GM19238 (cell line): ENCODE data around the gene SPOCK1.

ENCODE experiments used
- DNase-seq: peaks from one replicate; pipeline ENCODE4 v3.0.0; 2011; ENCODE audit warnings: low spot score; ENCODE audit not compliant: insufficient read length

Gene SPOCK1

DNA sequence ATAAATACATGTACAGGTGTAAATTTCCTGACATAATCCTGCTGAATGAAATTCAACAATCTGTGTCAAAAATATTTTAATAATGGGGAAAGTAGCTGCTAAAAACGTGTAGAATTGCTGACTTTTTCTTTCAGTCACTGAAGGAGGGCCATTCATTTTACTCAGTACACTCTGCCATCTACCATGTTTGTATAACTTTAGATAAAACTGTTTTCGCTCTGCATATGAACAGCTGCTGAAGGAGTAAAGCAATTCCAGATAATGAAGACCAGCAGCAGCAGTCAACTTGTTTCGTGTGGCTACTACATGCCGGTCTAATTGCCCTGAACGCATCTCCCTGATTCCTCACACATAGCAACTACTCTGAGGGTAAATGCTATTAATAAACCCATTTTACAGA, 380.5 kb downstream of the SPOCK1 start:
- no peak for DNase-seq

DNA sequence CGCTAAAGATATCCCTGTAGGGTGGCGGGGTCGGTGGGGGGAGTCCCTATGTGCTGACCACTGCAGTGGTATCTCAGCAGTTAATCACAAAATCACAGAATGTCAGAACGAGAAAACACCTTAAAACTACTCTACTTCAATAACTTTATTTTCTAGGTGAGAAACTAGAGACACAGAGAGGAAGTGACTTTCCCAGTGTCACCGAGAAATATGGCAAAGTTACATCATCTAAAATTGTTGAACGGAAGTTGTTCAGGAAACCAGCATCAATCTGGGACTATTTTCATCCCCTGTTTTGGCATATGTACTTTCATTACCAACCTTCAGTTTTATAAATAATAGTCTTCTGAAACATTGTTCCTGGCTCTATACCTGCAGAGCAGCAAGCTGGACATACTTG, 384.0 kb downstream of the SPOCK1 start:
- DNase-seq: no peak

DNA sequence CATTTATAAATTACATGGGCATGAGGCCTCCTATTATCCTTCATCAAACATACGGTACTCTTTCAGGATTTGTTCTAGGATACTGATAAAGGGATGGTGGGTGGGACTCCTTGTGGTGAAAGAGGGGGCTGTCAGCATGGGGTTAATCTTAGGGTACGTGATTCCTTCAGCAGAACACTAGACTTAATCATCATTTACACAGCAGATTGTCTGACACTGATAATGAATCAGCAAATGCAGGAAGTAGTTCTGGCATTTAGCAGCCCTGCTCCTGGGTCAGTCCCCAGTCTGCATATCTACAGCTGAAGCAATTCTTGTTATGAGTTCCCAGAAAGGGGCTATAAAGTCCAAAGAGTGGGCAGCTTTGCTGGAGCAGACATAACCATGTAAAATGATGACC, 384.6 kb downstream of the SPOCK1 start:
- no peak for DNase-seq

- no peak for DNase-seq
These were observed 385.2 kb downstream of the SPOCK1 start for GRCh38 chr5:137113939-137114338.

DNA sequence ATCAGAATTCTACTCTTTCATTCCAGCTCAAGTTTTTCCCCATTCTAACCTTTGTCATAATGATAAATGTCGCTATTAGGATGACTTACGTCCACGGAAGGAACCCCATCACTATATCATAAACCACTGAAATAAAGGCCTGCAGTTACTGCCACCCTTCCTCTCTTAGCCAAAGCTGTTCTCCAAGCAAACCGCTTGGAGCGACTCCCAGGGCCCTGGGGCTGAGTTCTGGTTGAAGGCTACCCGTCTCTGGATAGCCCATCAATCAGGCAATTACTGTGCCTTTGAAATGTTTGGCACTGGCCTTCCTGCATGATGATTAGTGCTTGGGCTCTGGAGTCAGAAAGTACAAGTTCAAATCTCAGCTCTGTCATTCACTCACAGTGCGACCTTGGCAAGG, 386.0 kb downstream of the SPOCK1 start:
- DNase-seq: no peak

- no peak for DNase-seq
These were observed 393.6 kb downstream of the SPOCK1 start for GRCh38 chr5:137105351-137106035.

DNA sequence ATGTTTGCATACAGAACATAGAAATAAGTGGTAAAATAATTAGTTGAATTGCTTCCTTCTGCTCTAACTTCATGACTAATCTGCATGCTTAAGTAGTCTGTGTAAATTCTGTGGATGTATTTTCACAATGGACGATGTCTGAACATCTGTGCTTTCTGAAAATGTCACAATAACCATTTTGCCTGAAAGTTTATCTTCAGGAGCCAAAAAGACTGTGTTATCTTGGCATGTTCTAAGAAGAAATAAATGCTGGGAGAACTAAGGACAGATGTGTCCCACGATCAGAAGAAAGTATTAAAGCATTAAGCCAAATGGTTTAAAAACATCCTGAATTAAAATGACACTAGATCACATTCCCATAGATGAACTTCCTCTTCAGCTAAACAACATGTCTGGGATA, 397.6 kb downstream of the SPOCK1 start:
- DNase-seq: no peak

DNA sequence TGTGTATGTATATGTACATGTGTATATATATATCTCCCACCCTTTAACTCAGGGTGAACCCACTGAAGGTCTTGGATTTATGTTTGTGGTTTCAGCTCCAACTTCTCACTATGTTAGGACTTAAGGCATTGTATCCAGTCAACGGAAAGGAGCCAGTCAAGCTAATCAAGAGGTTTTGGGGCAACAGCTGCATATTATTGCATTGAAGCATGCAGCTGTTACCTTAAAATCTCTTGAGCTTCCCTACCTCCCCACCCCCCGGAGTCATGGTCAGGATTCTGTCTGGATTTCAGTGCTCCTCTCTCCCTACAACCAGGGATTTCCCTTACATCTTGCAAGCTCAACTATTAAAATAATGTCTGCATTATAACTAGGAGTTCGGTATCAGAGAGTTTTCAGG, 399.5 kb downstream of the SPOCK1 start:
- no peak for DNase-seq

DNA sequence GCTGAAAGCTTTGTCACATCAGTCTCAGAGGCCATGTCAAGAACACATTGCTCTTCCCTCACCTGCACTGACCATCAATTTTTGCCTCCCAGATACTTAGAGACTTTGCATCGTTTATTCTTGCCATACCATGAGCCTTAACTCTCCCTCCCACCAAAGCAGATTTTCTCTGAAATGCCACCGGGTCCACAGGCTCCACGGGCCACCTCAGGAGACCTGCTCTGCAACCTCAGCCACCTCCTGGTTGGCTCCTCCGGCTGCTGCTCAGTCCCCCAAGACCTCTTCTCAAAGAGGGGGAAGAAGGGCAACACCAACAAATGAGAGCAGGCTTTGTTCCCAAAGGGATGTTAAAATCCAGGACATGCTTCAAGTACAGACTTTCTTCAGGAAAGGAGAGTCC, 400.5 kb downstream of the SPOCK1 start:
- no peak for DNase-seq

DNA sequence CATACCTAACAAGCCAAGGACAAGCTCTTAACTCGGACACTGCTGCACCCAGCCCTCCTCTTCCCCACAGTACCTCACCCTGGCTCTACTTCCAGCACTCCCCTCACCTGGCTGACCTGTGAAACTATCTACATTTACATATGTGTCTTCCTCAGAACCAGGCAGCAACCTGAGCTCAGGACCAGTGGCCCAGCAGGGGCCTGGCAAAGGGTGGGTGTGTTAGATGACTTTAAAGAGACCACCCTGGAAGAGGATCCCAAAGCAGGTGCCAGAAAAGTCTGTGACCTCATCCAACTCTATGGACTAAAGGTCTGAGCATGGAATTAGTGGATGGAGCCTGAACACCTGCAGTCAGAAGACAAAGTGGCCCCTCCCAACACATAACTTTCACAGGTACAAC, 400.9 kb downstream of the SPOCK1 start:
- DNase-seq: no peak

DNA sequence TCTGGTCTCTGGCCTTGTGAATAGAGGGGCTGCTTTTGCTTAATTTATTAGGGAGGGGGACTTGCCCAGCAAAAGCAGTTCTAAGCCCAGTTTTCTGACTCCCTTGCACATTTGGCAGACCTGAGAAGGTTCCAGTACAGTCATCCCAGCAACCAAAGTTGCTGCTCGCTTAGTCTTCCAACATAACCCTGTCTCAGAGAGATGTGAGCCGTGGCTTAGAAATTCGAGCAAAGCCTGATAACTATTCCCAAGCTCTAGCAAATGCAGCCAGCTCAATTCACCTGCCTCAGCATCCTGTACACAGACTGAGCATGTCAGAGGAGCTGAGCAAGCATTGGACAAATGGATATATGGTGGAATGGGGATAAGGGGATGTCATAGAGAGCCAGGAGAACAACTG, 401.9 kb downstream of the SPOCK1 start:
- no peak for DNase-seq

- no peak for DNase-seq
These were observed 402.7 kb downstream of the SPOCK1 start for GRCh38 chr5:137096149-137097103.

GRCh38 chr5:137095597-137095996, 403.5 kb downstream of the SPOCK1 start:
- DNase-seq: no peak

DNA sequence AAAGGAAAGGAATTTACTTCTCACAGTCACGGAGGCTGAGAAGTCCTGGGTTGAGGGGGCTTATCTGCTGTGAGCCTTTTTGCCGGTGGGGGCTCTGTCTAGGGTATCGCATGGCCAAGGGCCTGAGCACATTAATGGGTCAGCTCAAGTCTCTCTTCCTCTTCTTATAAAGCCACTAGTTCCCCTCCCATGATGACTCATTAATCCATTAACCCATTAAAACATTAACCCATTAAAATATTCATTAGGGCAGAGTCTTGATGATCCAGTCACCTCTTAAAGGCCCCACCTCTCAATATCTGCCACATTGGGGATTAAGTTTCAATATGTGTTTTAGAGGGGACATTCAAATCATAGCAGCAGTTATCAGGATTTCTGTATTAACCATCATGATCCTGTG, 406.3 kb downstream of the SPOCK1 start:
- no peak for DNase-seq

- DNase-seq: no peak
These were observed 407.7 kb downstream of the SPOCK1 start for GRCh38 chr5:137091472-137091871.

GRCh38 chr5:137090721-137091120, 408.4 kb downstream of the SPOCK1 start:
- DNase-seq: no peak

GRCh38 chr5:137090151-137090550, 409.0 kb downstream of the SPOCK1 start:
- DNase-seq: no peak

GRCh38 chr5:137088175-137088574, 411.0 kb downstream of the SPOCK1 start:
- no peak for DNase-seq

GRCh38 chr5:137086342-137086741, 412.8 kb downstream of the SPOCK1 start:
- DNase-seq: no peak

GRCh38 chr5:137085206-137085605, 413.9 kb downstream of the SPOCK1 start:
- DNase-seq: no peak

DNA sequence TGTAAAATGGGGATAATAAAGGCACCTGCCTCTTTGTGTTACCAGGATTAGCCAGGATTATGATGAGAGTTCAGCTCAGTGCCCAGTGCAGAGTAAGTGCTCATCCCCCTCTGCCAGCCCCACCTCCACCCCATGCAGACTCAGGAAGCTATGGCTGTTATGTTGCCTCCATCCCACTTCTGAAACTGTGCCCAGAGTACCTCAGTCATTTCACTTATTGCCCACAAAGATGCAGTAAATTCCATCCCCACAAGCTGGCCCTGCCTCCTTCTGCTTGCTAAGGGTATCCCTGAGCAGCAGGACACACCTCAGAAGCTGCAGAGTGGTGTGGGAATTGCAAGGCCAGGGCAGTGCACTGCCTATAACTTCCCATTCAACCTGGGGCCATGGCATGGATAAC, 415.1 kb downstream of the SPOCK1 start:
- no peak for DNase-seq

DNA sequence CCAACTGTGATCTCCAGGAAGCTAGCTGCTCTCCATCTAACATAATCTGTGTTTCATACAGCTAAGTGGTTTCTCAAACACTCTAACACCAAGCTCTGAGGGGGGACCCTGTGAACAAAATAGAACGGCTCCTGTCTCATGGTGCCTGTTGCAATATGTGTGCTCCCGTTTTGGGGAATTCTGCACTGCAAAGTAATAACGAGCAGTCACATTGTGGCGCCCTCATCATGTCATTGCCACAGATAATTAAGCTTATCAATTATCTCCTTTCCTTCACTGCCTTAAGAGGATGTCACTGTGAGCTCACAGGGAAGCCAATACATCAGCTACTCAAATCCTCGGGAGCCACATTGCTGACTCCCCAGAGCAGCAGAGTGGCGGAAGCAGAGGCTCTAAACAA, 416.2 kb downstream of the SPOCK1 start:
- no peak for DNase-seq

GRCh38 chr5:137078171-137078665, 420.9 kb downstream of the SPOCK1 start:
- no peak for DNase-seq
